ENCODE data around the gene PCDHA5.

Gene PCDHA5

DNA sequence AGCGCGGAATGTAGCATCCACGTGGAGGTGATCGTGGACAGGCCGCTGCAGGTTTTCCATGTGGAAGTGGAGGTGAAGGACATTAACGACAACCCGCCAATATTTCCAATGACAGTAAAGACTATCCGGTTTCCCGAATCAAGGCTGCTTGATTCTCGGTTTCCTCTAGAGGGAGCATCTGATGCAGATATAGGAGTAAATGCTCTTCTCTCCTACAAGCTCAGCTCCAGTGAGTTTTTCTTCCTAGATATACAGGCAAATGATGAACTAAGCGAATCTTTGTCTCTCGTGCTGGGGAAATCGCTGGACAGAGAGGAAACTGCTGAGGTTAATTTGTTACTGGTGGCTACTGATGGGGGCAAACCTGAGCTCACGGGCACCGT, 26.2 kb upstream of the PCDHA5 start:
- TF ChIP-seq TAF1 (IDR thresholded peaks at IDR 0.05; ENCODE audit: borderline replicate concordance, insufficient read depth, low read length): no peak
- TF ChIP-seq SIN3A (IDR thresholded peaks at IDR 0.05; ENCODE audit: borderline replicate concordance, insufficient read depth, low read length): no peak
- TF ChIP-seq FOXP2 (optimal IDR thresholded peaks at IDR 0.05; ENCODE audit: borderline replicate concordance, extremely low read depth, extremely low read length, insufficient read depth): no peak
- TF ChIP-seq REST (IDR thresholded peaks at IDR 0.05; ENCODE audit: insufficient read depth in 1 of 2, low read depth in 2 of 2, low read length in 2 of 2): no peak

DNA sequence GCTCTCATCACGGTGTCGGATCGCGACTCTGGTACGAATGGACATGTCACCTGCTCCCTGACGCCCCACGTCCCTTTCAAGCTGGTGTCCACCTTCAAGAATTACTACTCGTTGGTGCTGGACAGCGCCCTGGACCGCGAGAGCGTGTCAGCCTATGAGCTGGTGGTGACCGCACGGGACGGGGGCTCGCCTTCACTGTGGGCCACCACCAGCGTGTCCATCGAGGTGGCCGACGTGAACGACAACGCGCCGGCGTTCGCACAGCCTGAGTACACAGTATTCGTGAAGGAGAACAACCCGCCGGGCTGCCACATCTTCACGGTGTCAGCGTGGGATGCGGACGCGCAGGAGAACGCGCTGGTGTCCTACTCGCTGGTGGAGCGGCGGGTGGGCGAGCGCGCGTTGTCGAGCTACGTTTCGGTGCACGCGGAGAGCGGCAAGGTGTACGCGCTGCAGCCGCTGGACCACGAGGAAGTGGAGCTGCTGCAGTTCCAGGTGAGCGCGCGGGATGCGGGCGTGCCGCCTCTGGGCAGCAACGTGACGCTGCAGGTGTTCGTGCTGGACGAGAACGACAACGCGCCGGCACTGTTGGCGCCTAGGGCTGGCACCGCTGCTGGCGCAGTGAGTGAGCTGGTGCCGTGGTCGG, 25.2 kb upstream of the PCDHA5 start:
- peak in 1 of 2 experiments; percentile 48; a peak in 1 of 4 replicates for TF ChIP-seq REST (IDR thresholded peaks at IDR 0.05; ENCODE audit: insufficient read depth in 1 of 2, low read depth in 2 of 2, low read length in 2 of 2)

DNA sequence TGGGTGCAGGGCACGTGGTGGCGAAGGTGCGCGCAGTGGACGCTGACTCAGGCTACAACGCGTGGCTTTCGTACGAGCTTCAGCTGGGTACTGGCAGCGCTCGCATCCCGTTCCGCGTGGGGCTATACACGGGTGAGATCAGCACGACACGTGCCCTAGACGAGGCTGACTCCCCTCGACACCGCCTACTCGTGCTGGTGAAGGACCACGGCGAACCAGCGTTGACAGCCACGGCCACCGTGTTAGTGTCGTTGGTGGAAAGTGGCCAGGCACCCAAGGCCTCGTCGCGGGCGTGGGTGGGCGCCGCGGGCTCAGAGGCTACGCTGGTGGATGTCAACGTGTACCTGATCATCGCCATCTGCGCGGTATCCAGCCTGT, 24.7 kb upstream of the PCDHA5 start:
- TF ChIP-seq POLR2AphosphoS5 (IDR thresholded peaks at IDR 0.05; ENCODE audit: low read depth, low read length) (no peak), SIN3A (IDR thresholded peaks at IDR 0.05; ENCODE audit: borderline replicate concordance, insufficient read depth, low read length) (no peak), REST (IDR thresholded peaks at IDR 0.05; ENCODE audit: insufficient read depth in 1 of 2, low read depth in 2 of 2, low read length in 2 of 2) (no peak), TAF1 (IDR thresholded peaks at IDR 0.05; ENCODE audit: borderline replicate concordance, insufficient read depth, low read length) (no peak), FOXP2 (optimal IDR thresholded peaks at IDR 0.05; ENCODE audit: borderline replicate concordance, extremely low read depth, extremely low read length, insufficient read depth) (no peak)

DNA sequence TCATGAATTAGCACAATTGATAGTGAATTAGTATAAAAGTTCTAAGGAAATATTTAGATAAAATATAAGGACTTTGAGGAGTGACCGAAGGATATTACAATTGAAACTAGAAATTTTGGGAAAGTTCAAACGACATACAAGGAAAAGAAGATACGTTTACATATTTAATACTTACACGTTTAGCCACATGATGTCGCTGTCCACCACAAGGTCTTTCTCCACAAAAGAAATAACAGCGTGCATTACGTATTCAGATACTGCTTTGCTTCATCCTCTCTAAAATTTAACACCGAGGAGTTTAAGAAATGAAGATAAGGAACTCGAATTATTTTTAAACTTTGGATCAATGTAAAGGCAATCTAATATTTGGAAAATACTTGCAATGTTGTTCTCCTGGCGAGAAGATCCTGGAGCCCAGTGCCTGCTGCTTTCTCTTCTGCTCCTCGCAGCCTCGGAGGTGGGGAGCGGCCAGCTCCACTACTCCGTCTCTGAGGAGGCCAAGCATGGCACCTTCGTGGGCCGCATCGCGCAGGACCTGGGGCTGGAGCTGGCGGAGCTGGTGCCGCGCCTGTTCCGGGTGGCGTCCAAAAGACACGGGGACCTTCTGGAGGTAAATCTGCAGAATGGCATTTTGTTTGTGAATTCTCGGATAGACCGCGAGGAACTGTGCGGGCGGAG, 20.5 kb upstream of the PCDHA5 start, which contains the start of gene PCDHA3:
Gene PCDHA3, plus strand, starts transcription at position 242 of the 678 bp plus-strand sequence.
- TF ChIP-seq FOXP2 (optimal IDR thresholded peaks at IDR 0.05; ENCODE audit: borderline replicate concordance, extremely low read depth, extremely low read length, insufficient read depth) (no peak), SIN3A (IDR thresholded peaks at IDR 0.05; ENCODE audit: borderline replicate concordance, insufficient read depth, low read length) (no peak), TAF1 (IDR thresholded peaks at IDR 0.05; ENCODE audit: borderline replicate concordance, insufficient read depth, low read length) (no peak), REST (IDR thresholded peaks at IDR 0.05; ENCODE audit: insufficient read depth in 1 of 2, low read depth in 2 of 2, low read length in 2 of 2) (no peak)

DNA sequence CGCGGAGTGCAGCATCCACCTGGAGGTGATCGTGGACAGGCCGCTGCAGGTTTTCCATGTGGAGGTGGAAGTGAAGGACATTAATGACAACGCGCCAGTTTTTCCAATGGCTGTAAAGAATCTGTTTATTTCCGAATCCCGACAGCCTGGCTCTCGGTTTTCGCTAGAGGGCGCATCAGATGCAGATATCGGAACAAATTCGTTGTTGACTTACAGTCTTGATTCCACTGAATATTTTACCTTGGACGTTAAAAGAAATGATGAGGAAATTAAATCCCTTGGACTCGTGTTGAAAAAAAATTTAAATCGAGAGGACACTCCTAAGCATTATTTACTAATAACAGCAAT, 19.9 kb upstream of the PCDHA5 start:
- TF ChIP-seq FOXP2 (optimal IDR thresholded peaks at IDR 0.05; ENCODE audit: borderline replicate concordance, extremely low read depth, extremely low read length, insufficient read depth): no peak
- no peak for TF ChIP-seq SIN3A (IDR thresholded peaks at IDR 0.05; ENCODE audit: borderline replicate concordance, insufficient read depth, low read length)
